Measurements from ENCODE around the gene SPTBN1.

- TF ChIP-seq, protein P1, sequence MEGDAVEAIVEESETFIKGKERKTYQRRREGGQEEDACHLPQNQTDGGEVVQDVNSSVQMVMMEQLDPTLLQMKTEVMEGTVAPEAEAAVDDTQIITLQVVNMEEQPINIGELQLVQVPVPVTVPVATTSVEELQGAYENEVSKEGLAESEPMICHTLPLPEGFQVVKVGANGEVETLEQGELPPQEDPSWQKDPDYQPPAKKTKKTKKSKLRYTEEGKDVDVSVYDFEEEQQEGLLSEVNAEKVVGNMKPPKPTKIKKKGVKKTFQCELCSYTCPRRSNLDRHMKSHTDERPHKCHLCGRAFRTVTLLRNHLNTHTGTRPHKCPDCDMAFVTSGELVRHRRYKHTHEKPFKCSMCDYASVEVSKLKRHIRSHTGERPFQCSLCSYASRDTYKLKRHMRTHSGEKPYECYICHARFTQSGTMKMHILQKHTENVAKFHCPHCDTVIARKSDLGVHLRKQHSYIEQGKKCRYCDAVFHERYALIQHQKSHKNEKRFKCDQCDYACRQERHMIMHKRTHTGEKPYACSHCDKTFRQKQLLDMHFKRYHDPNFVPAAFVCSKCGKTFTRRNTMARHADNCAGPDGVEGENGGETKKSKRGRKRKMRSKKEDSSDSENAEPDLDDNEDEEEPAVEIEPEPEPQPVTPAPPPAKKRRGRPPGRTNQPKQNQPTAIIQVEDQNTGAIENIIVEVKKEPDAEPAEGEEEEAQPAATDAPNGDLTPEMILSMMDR (IDR thresholded peaks at IDR 0.05), result no peak
- no peak for TF ChIP-seq POLR2A (IDR thresholded peaks at IDR 0.05)
- no peak for TF ChIP-seq EP300 (IDR thresholded peaks at IDR 0.05)
Measured at GRCh38 chr2:54651291-54651690, 195.2 kb downstream of the SPTBN1 start.

Measured in ovary (tissue), 3 donors.